ENCODE data around the gene SULT1A3.

- TF ChIP-seq POLR2A (IDR thresholded peaks at IDR 0.05; ENCODE audit: low read length) (no peak), GATA1 (IDR thresholded peaks at IDR 0.05; ENCODE audit: low read depth, low read length) (no peak)
Observed at GRCh38 chr16:30173054-30173453, 26.0 kb upstream of the SULT1A3 start.

All from erythroblast (primary cell).